Esophagus squamous epithelium (tissue), 4 donors: ENCODE data around the gene NUBP2.

Experiments
- POLR2A ChIP-seq, 4 donors: fragments of 450-650 bp; IDR thresholded peaks; one replicate each; pipeline ENCODE4 v1.6.1; 2017; ENCODE audit warnings: antibody characterized with exemption in 4 of 4, mild to moderate bottlenecking in 4 of 4, moderate library complexity in 3 of 4
- TF ChIP-seq, protein P1 (sequence below), 6 experiments: fragments of 450-650 bp in 4 of 6; fragments of 200-600 bp in 2 of 6; sonication (generic) in 2 of 6; IDR thresholded peaks; one replicate each; pipeline ENCODE4 v1.5.1; 2016 to 2019; ENCODE audit warnings: antibody characterized with exemption in 6 of 6, mild to moderate bottlenecking in 4 of 6, moderate library complexity in 4 of 6

DNA sequence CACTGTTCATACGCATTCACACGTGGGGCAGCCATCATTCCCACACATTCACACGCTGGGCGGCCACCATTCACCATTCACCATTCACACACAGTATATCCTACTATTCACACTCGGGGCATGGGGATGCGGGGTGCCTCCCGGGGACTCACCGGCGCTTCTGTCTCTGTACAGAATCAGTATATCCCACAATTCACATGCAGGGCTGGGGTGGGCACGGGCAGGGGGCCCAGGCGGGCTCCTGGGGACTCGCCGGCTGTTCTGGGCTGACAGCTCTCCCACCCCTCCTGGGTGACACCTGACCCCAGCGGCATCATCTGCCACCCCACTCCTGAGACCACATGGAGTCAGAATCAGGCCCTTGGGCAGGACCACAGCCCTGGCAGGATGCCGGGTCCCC, 21.0 kb upstream of the NUBP2 start:
- TF ChIP-seq, protein P1, sequence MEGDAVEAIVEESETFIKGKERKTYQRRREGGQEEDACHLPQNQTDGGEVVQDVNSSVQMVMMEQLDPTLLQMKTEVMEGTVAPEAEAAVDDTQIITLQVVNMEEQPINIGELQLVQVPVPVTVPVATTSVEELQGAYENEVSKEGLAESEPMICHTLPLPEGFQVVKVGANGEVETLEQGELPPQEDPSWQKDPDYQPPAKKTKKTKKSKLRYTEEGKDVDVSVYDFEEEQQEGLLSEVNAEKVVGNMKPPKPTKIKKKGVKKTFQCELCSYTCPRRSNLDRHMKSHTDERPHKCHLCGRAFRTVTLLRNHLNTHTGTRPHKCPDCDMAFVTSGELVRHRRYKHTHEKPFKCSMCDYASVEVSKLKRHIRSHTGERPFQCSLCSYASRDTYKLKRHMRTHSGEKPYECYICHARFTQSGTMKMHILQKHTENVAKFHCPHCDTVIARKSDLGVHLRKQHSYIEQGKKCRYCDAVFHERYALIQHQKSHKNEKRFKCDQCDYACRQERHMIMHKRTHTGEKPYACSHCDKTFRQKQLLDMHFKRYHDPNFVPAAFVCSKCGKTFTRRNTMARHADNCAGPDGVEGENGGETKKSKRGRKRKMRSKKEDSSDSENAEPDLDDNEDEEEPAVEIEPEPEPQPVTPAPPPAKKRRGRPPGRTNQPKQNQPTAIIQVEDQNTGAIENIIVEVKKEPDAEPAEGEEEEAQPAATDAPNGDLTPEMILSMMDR (IDR thresholded peaks at IDR 0.05), result no peak
- TF ChIP-seq POLR2A (IDR thresholded peaks at IDR 0.05), result no peak
